Stimulated activated CD4-positive, alpha-beta T cell treated with anti-CD3 and anti-CD28 coated beads, Interleukin-15, amount 100 ng/mL, for 48 hours (primary cell): Measurements from ENCODE around the gene SERPINE2.
"Not testable (repeated sequence)": the region's sequence is repeated elsewhere in the genome, so short reads cannot be mapped to it uniquely, and the experiment has no call there.

Source experiments
- DNase-seq, 2 donors: peaks; one replicate each; pipeline ENCODE4 v3.0.0-alpha.2; 2020; ENCODE audit warnings: low read depth in 2 of 2

Gene SERPINE2

GRCh38 chr2:224011837-224012236 is 27.2 kb downstream of the SERPINE2 start:
- no peak for DNase-seq

- DNase-seq = no peak
Observed at GRCh38 chr2:224009605-224010315, 29.3 kb downstream of the SERPINE2 start.

GRCh38 chr2:224008702-224009261 is 30.3 kb downstream of the SERPINE2 start:
- DNase-seq = no peak

- DNase-seq = no peak
Observed at GRCh38 chr2:224004105-224004695, 34.9 kb downstream of the SERPINE2 start.

GRCh38 chr2:224000662-224001061 is 38.4 kb downstream of the SERPINE2 start:
- DNase-seq = not testable (repeated sequence)

- no peak for DNase-seq
Observed at GRCh38 chr2:223999862-224000261, 39.2 kb downstream of the SERPINE2 start.

- no peak for DNase-seq
Observed at GRCh38 chr2:223998948-223999347, 40.1 kb downstream of the SERPINE2 start.

GRCh38 chr2:223997938-223998337 is 41.1 kb downstream of the SERPINE2 start:
- DNase-seq = no peak

- DNase-seq = no peak
Observed at GRCh38 chr2:223996391-223996790, 42.7 kb downstream of the SERPINE2 start.

GRCh38 chr2:223995569-223995968 is 43.5 kb downstream of the SERPINE2 start:
- no peak for DNase-seq

GRCh38 chr2:223994562-223995162 is 44.4 kb downstream of the SERPINE2 start:
- DNase-seq = no peak

- peak; percentile 9 to 50 for DNase-seq
Observed at GRCh38 chr2:223993634-223994232, 45.4 kb downstream of the SERPINE2 start.

GRCh38 chr2:223991611-223992010 is 47.5 kb downstream of the SERPINE2 start:
- no peak for DNase-seq

GRCh38 chr2:223989856-223990232 is 49.2 kb downstream of the SERPINE2 start:
- no peak for DNase-seq

- no peak for DNase-seq
Observed at GRCh38 chr2:223989206-223989855, 49.8 kb downstream of the SERPINE2 start.

GRCh38 chr2:223981241-223981640 is 57.8 kb downstream of the SERPINE2 start:
- no peak for DNase-seq

GRCh38 chr2:223980803-223981202 is 58.3 kb downstream of the SERPINE2 start:
- no peak for DNase-seq

- no peak for DNase-seq
Observed at GRCh38 chr2:223980397-223980735, 58.7 kb downstream of the SERPINE2 start.

- no peak for DNase-seq
Observed at GRCh38 chr2:223979730-223980396, 59.2 kb downstream of the SERPINE2 start.

- no peak for DNase-seq
Observed at GRCh38 chr2:223978451-223978850, 60.6 kb downstream of the SERPINE2 start.

GRCh38 chr2:223976635-223977226 is 62.4 kb downstream of the SERPINE2 start:
- no peak for DNase-seq
